C1 segment of cervical spinal cord (tissue), 14 donors: Measurements from ENCODE around the gene BATF3.
"Not testable (repeated sequence)": the region's sequence is repeated elsewhere in the genome, so short reads cannot be mapped to it uniquely, and the experiment has no call there.

Experiments
- DNase-seq, 14 donors: peaks; one replicate each; lab custom pipeline; 2025; lab: John Stamatoyannopoulos, UW

Gene BATF3

GRCh38 chr1:212699625-212700222 is at the start of gene BATF3:
BATF3 (minus strand) TSS chr1:212699840; CDS start chr1:212699762, 78 bp downstream.
- peak in 3 of 14 donors; percentile 18 to 44 (median 24) for DNase-seq

GRCh38 chr1:212746546-212746945 is 46.9 kb upstream of the BATF3 start:
- DNase-seq, result no peak

- no peak for DNase-seq
Observed at GRCh38 chr1:212745303-212745702, 45.7 kb upstream of the BATF3 start.

- no peak for DNase-seq
Observed at GRCh38 chr1:212743901-212744475, 44.3 kb upstream of the BATF3 start.

GRCh38 chr1:212738330-212738729 is 38.7 kb upstream of the BATF3 start:
- DNase-seq, result no peak

GRCh38 chr1:212737559-212737958 is 37.9 kb upstream of the BATF3 start:
- DNase-seq, result no peak

GRCh38 chr1:212733109-212733508 is 33.5 kb upstream of the BATF3 start:
- no peak for DNase-seq

- no peak for DNase-seq
Observed at GRCh38 chr1:212731630-212732029, 32.0 kb upstream of the BATF3 start.

GRCh38 chr1:212728606-212729005 is 29.0 kb upstream of the BATF3 start:
- DNase-seq, result no peak

GRCh38 chr1:212727386-212728181 is 27.9 kb upstream of the BATF3 start:
- DNase-seq, result no peak

- not testable (repeated sequence) for DNase-seq
Observed at GRCh38 chr1:212724679-212725078, 25.0 kb upstream of the BATF3 start.

- DNase-seq, result no peak
Observed at GRCh38 chr1:212722270-212722957, 22.8 kb upstream of the BATF3 start.

- no peak for DNase-seq
Observed at GRCh38 chr1:212721388-212722247, 22.0 kb upstream of the BATF3 start.

- DNase-seq, result no peak
Observed at GRCh38 chr1:212719633-212720032, 20.0 kb upstream of the BATF3 start.

GRCh38 chr1:212718499-212718898 is 18.9 kb upstream of the BATF3 start:
- DNase-seq, result no peak

- DNase-seq, result no peak
Observed at GRCh38 chr1:212716161-212716560, 16.5 kb upstream of the BATF3 start.

GRCh38 chr1:212713465-212714136 is 14.0 kb upstream of the BATF3 start:
- DNase-seq, result no peak

GRCh38 chr1:212712451-212713303 is 13.0 kb upstream of the BATF3 start:
- no peak for DNase-seq

GRCh38 chr1:212711974-212712373 is 12.3 kb upstream of the BATF3 start:
- not testable (repeated sequence) for DNase-seq

GRCh38 chr1:212710566-212710965 is 10.9 kb upstream of the BATF3 start:
- DNase-seq, result no peak
